H1 (cell line): ENCODE measurements around the gene ZNF484. TPM values are rescaled to one million over a fixed set of nuclear protein-coding genes. Genes with fewer than 3 reads are reported as not detected.

ENCODE experiments used
- EZH2 ChIP-seq: fragments of 200-600 bp; sonication (generic); IDR thresholded peaks from 2 replicates; pipeline ENCODE4 v1.7.1; 2012; ENCODE audit warnings: low read depth, mild to moderate bottlenecking, moderate library complexity, low read length, inconsistent platforms; ENCODE audit not compliant: severe bottlenecking
- KDM4A ChIP-seq: IDR thresholded peaks from one replicate; pipeline ENCODE4 v1.7.1; 2012; ENCODE audit warnings: low read depth, mild to moderate bottlenecking, moderate library complexity, low read length, inconsistent platforms; ENCODE audit not compliant: severe bottlenecking
- NRF1 ChIP-seq: IDR thresholded peaks from 2 replicates; pipeline ENCODE4 v1.6.1; 2011; ENCODE audit warnings: mild to moderate bottlenecking, low read depth, low read length, improper control_type of control experiment
- RFX5 ChIP-seq: IDR thresholded peaks from 2 replicates; pipeline ENCODE4 v1.6.1; 2011; ENCODE audit warnings: low read depth, low read length, improper control_type of control experiment, borderline replicate concordance
- polyA plus RNA-seq, 7 experiments: library from polyadenylated mRNA; depleted of rRNA in 3 of 7; stranded (reverse) in 5 of 7; unstranded in 2 of 7; fragments of >200 nt in 5 of 7; fragments of 200-250 nt in 2 of 7; gene quantifications; 1 replicate in 5 of 7; 2 replicates in 1 of 7; 4 replicates in 1 of 7; pipeline versions ENCODE4 v1.2.1 to v1.2.3, GENCODE V29; 2011 to 2013; ENCODE audit warnings: missing spikeins in 2 of 7, mixed read lengths in 2 of 7
- total RNA-seq: library from RNA; stranded (reverse); fragmentation: NEBNext Ultra II Directional; extraction: Animal tissue kit (Norgen Biotek cat#: 25700); gene quantifications from 2 replicates; pipeline ENCODE4 v1.2.1, GENCODE V29; 2021

The ZNF484 gene
- total and polyA plus RNA-seq, 2 of the 8 experiments (the other 6 are each of a cell fraction or from before 2014, with no cell fraction given): 1.3 to 11.5 TPM

- TF ChIP-seq KDM4A: peak; percentile 9
- no peak for TF ChIP-seq NRF1
- TF ChIP-seq RFX5: no peak
- TF ChIP-seq EZH2: peak; percentile 84
Observed at GRCh38 chr9:92807757-92808725, 69.8 kb downstream of the ZNF484 start (continued).
